Muscle layer of colon (tissue), 2 donors: Measurements from ENCODE around the gene KCTD6.
"Not testable (repeated sequence)": the region's sequence is repeated elsewhere in the genome, so short reads cannot be mapped to it uniquely, and the experiment has no call there.

Experiments used
- H3K27ac ChIP-seq: one replicate; pipeline ENCODE4 v1.7.0; 2013; ENCODE audit warnings: low read depth, mild to moderate bottlenecking, low read length, moderate library complexity
- H3K27me3 ChIP-seq, 2 donors: one replicate each; pipeline ENCODE4 v1.7.0; 2013; ENCODE audit warnings: low read length in 2 of 2, mild to moderate bottlenecking in 2 of 2; ENCODE audit not compliant: insufficient read depth in 2 of 2, control insufficient read depth in 1 of 2
- H3K36me3 ChIP-seq: one replicate; pipeline ENCODE4 v1.7.0; 2013; ENCODE audit warnings: mild to moderate bottlenecking, low read length; ENCODE audit not compliant: insufficient read depth
- H3K4me1 ChIP-seq: one replicate; pipeline ENCODE4 v1.7.0; 2013; ENCODE audit warnings: mild to moderate bottlenecking, low read length; ENCODE audit not compliant: insufficient read depth
- H3K4me3 ChIP-seq, 2 donors: one replicate each; pipeline ENCODE4 v1.7.0; 2013; ENCODE audit warnings: low read length in 2 of 2, low read depth in 1 of 2, mild to moderate bottlenecking in 1 of 2, moderate library complexity in 1 of 2
- H3K9ac ChIP-seq: one replicate; pipeline ENCODE4 v1.7.0; 2013; ENCODE audit warnings: low read length
- H3K9me3 ChIP-seq: one replicate; pipeline ENCODE4 v1.7.0; 2013; ENCODE audit warnings: mild to moderate bottlenecking, low read length
- donor health status: abdominal sarcoma.
- donor health status: Adenocarcinoma of cecum.

The KCTD6 gene

GRCh38 chr3:58514405-58514804 lies 22.5 kb downstream of the KCTD6 start:
- no peaks in the 10 kb centered on the region for H3K9me3 ChIP-seq
- H3K9ac ChIP-seq = no peak overlapping the region
- H3K4me3 ChIP-seq = no peak overlapping the region
- no peaks in the 10 kb centered on the region for H3K4me1 ChIP-seq
- H3K27ac ChIP-seq = no peak overlapping the region
- no peaks in the 10 kb centered on the region for H3K27me3 ChIP-seq
- peaks cover 61% of the 10 kb centered on the region for H3K36me3 ChIP-seq

GRCh38 chr3:58518291-58518789 lies 26.4 kb downstream of the KCTD6 start:
- Histone ChIP-seq H3K27ac (no peak overlapping the region), H3K9me3 (no peaks in the 10 kb centered on the region), H3K4me3 (no peak overlapping the region), H3K4me1 (no peaks in the 10 kb centered on the region), H3K27me3 (no peaks in the 10 kb centered on the region), H3K9ac (no peak overlapping the region), H3K36me3 (peaks cover 74% of the 10 kb centered on the region)

- Histone ChIP-seq H3K4me3 (no peak overlapping the region), H3K36me3 (peaks cover 72% of the 10 kb centered on the region), H3K9ac (no peak overlapping the region), H3K4me1 (no peaks in the 10 kb centered on the region), H3K9me3 (no peaks in the 10 kb centered on the region), H3K27me3 (no peaks in the 10 kb centered on the region), H3K27ac (no peak overlapping the region)
Measured at GRCh38 chr3:58519668-58520402, 27.9 kb downstream of the KCTD6 start.

- H3K36me3 ChIP-seq = peaks cover 73% of the 10 kb centered on the region
- no peak overlapping the region for H3K4me3 ChIP-seq
- H3K9me3 ChIP-seq = no peaks in the 10 kb centered on the region
- no peaks in the 10 kb centered on the region for H3K27me3 ChIP-seq
- H3K4me1 ChIP-seq = no peaks in the 10 kb centered on the region
- no peak overlapping the region for H3K27ac ChIP-seq
- no peak overlapping the region for H3K9ac ChIP-seq
Measured at GRCh38 chr3:58520403-58521335, 28.8 kb downstream of the KCTD6 start.

- Histone ChIP-seq H3K27me3 (no peaks in the 10 kb centered on the region), H3K36me3 (peaks cover 70% of the 10 kb centered on the region), H3K9me3 (no peaks in the 10 kb centered on the region), H3K9ac (no peak overlapping the region), H3K27ac (no peak overlapping the region), H3K4me3 (no peak overlapping the region), H3K4me1 (no peaks in the 10 kb centered on the region)
Measured at GRCh38 chr3:58521336-58521670, 29.4 kb downstream of the KCTD6 start.

GRCh38 chr3:58521917-58522631 lies 30.2 kb downstream of the KCTD6 start:
- Histone ChIP-seq H3K27ac (no peak overlapping the region), H3K4me1 (no peaks in the 10 kb centered on the region), H3K36me3 (peaks cover 64% of the 10 kb centered on the region), H3K4me3 (no peak overlapping the region), H3K9me3 (no peaks in the 10 kb centered on the region), H3K27me3 (no peaks in the 10 kb centered on the region), H3K9ac (no peak overlapping the region)

- Histone ChIP-seq H3K9ac (no peak overlapping the region), H3K27ac (no peak overlapping the region), H3K36me3 (peaks cover 64% of the 10 kb centered on the region), H3K4me1 (no peaks in the 10 kb centered on the region), H3K9me3 (no peaks in the 10 kb centered on the region), H3K4me3 (no peak overlapping the region), H3K27me3 (no peaks in the 10 kb centered on the region)
Measured at GRCh38 chr3:58522759-58523425, 31.0 kb downstream of the KCTD6 start.

GRCh38 chr3:58524326-58524888 lies 32.5 kb downstream of the KCTD6 start:
- H3K4me1 ChIP-seq = peaks cover 8% of the 10 kb centered on the region

GRCh38 chr3:58526515-58526957 lies 34.6 kb downstream of the KCTD6 start:
- Histone ChIP-seq H3K4me1 (peaks cover 8% of the 10 kb centered on the region), H3K9me3 (no peaks in the 10 kb centered on the region), H3K9ac (no peak overlapping the region), H3K27me3 (no peaks in the 10 kb centered on the region), H3K36me3 (peaks cover 65% of the 10 kb centered on the region), H3K4me3 (no peak overlapping the region), H3K27ac (no peak overlapping the region)

More at GRCh38 chr3:58524326-58524888, 32.5 kb downstream of the KCTD6 start:
- no peak overlapping the region for H3K27ac ChIP-seq
- H3K9ac ChIP-seq = no peak overlapping the region
- H3K27me3 ChIP-seq = no peaks in the 10 kb centered on the region
- no peaks in the 10 kb centered on the region for H3K9me3 ChIP-seq
- H3K36me3 ChIP-seq = peaks cover 66% of the 10 kb centered on the region
- H3K4me3 ChIP-seq = no peak overlapping the region

GRCh38 chr3:58527440-58527839 lies 35.5 kb downstream of the KCTD6 start:
- H3K27ac ChIP-seq, H3K9me3 ChIP-seq, H3K4me3 ChIP-seq, H3K9ac ChIP-seq, H3K4me1 ChIP-seq, H3K27me3 ChIP-seq: not testable (repeated sequence)
- H3K36me3 ChIP-seq = peaks cover 59% of the 10 kb centered on the region
